GM21515 (cell line): ENCODE data around the gene LMX1B.

ENCODE experiments used
- ATAC-seq: cut with Tn5 transposase; IDR thresholded peaks from one replicate; pipeline ENCODE4 v1.9.1; 2021; ENCODE audit not compliant: unreplicated experiment

The LMX1B gene

DNA sequence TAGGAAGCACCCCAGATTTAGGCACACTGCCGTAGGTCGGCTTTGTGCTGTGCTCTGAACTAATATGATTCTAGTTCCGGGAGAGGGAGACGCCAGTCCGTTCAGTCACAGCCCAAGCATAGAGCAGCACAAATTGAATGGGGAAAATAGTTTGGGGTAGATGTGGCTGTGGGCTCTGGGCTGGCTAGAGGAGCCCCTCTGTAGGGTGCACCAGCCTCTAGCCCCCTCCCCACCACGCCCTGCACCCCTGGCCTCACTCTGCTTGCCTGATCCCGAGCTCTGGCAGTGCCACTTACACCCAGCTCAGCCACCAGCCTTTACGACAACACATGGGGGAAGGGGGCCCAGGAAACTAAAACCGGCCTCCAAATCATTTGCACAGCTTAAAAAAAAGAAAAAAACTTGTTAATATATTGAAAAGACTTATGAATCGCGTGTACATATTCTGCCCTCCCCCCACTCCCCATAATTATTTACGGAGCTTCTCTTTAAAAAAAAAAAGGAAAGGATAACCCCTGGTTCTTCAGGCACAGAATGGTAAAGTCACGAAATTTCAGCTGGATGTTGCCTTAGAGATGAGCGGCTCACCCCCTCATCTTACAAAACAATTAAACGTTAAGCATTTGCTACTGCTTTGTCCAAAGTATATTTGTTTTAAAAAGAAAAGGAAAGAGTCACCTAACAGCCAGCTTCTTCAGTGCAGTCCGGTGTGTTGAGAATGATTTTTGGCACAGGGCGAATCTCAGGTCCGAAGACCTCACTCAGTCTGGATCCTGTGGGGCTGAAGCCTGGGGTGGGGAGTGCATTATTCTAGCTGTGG is 3.5 kb downstream of the LMX1B start:
- no peak for ATAC-seq

DNA sequence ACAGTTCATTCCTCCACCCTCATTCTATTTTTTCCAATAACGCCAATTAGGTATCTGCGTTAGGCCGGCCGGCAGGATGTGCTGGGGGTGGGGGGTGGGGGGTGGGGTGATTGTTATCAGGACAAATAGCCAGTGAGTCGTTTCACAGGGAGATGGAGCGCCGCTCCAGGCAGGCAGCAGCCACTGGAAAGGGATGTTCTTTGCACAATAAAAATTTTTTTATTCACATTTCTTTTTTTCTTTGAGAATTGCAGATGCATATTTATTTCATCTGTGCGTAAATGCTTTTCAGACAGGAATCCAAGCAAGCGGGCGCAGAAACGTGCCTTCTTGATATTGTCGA is 4.1 kb downstream of the LMX1B start:
- ATAC-seq: no peak

DNA sequence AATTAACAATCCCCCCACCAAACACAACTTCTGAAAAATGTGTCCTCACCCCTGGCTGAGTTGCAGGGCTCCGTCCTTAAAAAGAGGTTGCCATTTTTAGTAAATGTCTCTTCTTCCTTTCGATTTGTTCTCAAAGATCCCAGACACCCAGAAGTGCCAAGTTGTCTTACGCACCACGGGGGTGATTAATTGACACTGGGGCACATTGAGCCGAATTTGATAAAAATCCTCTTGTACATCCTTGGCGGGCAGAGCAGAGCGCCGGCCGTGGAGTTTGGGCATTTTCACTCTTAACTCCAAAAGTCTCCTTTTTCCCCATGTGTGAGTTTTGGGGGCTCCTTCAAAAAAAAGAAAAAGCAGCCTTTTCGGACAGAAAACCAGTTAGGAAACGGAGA is 4.5 kb downstream of the LMX1B start:
- no peak for ATAC-seq

DNA sequence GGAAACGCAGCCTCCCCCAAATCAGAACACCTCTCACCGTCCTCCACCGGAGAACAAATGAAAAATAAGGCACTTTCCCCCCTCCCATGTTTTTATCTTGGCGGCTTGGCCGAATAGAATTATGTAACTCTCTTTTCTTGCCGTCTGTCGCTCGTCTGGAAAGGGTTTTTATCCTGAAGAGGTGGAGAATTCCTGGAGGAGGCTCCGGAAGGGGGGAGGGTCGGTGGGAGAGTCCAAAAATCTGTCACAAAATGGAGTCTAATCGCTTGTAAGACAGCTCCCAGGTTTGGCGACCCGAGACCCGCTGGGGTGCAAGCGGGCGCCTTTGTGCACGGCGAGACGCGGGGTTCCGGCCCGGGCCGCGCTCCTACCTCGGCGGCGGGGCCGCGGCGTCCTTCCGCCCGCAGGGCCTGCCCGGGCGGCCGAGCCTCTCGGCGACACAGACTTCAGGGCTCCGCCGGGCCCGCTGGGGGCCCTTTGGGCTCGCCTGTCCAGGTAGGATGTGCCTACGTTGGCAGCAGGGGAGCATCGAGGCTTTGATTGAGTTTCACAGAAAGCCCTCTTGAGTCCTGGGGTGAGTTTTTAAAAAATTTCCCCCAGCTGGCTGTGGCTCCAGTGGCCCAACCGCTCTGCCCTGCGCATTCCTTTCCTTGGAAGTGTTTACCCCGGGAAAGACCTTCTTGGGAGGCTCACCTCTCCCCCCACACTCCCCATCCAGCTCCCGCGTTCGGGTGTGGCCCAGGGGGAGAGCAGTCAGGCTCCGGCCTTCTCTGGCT is 5.0 kb downstream of the LMX1B start:
- no peak for ATAC-seq

DNA sequence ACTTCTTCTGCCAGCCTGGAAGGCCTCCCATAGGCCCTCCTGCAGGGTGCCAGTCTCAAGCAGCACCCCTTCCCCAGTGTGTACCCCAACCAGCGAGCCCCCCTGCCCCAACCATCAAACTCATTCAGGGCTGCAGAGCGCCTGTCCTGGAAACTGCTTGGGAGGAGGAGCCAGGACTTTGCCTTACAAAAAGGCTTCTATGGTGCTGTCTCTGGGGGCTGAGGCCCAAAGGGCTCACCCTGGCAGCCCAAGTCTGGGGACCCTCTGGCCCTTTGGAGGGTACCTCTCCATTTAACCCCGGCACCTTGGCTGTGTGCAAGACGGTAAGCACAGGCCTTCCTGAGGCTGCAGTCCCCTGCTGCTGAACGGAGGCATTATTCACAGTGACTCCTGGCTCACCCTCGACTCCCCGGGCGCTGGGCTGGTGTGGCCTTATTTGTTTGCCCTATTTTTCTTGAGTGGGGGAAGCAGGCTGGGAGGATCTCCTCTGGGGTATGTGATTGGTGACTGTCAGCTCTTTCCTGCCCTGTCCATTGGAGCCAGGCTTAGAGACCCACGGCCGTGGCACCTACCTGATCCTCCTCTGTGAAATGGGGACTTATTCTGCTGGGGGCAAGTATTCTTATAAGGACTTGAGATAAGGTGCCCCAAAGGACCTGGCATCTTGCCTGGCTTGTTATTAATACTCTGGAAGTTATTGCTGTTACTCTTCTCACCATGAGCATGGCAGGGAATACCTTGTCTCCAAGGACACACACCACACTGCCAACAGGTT is 5.8 kb downstream of the LMX1B start:
- no peak for ATAC-seq

DNA sequence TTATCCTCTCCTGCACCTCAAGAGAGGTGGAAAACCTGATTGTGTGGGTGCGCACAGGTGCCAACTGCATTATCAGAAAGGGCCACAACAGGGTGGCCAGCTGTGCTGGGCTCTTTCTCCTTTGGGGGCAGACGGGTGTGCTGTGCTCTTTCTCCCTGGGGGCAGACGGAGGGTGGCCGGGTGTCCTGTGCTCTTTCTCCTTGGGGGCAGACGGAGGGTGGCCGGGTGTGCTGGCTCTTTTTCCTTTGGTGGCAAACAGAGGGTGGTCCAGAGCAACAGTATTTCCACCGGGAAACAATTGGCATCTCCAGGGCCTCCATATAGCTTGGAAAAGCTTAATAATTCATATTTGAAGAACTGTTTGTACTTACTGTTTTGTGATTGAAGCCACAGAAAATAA is 6.8 kb downstream of the LMX1B start:
- no peak for ATAC-seq

DNA sequence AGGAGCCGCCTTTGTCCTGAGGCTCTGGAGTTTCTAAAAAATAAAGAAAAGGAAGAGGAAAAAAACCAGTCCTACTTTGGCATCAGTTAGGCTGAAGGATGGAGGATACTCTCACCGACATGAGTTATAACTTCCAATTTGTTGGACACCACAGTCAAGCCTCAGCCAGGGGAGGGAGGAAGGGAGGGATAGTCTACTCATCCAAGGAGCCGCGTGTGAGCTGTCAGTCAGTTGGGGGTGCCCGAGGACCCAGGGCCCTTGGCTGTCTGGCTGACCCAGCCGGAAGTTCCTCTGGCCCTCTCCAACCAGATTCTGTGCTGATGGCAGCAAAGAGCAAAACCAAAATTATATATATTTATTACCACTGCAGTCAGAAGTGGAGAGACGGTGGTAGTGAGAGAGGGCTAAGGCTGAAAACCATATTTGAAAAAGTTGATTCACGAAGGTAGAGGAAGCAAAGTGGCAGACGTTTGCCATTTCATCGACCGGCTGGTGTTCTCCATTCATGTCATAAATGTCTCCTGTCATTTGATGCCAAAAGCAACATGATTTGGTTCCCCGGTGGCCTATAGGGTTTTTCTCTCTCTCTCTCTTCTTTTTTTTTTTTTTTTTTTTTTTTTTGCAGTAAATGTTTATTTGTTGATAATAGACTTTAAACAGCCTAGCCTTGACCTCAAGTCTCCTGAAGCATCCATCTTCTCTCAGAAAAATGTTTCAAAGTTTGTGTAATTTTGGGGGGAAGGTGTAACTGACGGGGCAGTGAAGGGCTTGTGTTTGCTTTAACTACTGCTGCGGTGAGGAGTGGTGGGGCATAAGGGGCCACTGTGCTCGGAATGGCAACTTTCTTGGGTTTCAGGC is 7.6 kb downstream of the LMX1B start:
- ATAC-seq: no peak

DNA sequence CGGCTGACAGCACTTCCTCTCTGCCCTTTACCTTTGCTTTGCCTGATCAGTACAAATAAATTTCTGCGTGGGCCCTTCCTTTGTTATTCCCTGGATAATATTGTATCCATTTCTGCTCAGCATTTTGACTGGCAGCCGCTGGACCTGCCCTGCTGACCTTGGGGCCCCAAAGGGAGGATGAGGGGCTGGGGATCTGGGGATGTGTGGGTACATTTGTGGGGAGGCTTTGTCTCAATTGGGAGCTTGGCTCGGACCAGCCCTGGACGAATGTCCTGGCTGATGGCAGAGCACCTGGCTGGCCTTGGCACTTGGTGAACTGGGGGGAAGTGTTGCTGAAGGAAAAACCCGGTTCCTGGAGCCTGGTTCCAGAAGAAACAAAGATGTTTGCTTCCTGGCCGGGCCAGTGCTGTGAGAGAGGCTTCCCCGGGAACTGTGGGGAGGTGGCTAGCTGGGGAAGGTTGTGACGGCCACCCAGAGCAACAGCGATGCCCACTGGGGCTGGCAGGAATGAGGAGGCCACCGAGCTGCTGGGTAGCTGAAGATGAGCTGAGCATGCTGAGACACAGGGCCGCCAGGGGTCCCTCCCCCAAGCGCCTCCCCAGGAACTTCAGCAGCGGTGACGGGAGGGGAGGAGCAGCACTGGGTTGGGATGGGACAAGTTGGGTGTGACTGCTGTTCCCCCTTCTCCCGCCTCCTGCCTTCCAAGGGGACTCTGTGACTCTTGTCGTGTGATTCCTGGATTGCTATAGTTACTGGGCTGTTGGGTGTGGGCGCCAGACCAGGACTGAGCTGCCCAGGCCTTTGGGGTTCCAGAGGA is 8.4 kb downstream of the LMX1B start:
- ATAC-seq: no peak

DNA sequence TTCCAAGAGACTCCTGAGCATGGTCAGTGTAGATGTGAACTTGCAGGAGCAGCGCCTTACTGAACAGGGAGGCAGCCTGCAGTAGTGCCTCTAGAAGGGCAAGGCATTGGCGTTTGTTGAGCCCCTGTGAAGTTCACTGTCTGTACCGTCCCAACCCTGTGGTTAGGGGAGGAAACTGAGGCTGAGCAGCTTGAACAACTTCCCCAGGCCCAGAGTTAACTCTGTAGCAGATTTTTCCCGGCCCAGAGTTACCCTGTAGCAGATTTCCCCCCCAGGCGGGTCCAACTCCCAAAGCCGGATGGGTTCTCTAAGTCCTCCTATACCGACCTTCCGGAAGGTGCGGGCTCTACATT is 9.6 kb downstream of the LMX1B start:
- ATAC-seq: no peak

DNA sequence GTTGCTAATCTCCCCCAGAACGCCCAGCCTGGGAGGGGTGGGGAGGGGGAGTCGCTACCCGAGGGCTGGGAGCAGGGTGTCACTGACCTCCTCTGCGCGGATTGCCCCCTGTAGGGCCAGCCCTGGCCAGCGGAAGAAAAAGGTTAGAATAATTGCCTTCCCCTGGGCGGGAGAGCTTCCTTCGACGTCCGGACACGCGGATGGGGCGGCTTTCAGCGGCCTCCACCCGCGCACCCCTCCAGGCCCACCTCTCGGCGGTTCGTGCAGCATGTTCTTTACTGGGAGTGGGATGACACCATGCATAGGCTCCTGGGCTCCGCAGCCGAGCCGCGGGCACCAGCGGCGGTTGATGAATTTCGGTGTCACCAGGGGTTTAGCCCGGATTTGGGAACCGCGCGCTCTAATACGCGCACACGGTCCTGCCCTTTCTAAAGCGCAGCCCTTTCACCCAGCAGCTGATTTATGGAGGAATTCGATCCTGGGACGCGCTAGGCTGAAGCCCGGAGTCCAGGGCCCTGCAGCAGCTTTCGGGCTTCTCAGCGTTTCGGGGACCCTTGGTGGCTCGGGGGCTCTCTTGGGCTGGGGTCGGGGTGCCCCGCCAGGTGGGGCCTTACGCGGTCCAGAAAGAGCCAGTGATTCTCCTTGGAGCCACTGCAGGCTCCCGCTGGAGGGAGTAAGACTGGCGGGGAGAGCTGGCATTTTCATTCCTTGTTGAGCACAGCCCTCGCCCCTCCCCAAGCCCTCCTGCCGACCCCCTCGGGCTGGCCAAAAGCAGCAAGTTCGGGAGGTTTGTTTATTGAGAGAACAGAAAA is 10.1 kb downstream of the LMX1B start:
- ATAC-seq: no peak

DNA sequence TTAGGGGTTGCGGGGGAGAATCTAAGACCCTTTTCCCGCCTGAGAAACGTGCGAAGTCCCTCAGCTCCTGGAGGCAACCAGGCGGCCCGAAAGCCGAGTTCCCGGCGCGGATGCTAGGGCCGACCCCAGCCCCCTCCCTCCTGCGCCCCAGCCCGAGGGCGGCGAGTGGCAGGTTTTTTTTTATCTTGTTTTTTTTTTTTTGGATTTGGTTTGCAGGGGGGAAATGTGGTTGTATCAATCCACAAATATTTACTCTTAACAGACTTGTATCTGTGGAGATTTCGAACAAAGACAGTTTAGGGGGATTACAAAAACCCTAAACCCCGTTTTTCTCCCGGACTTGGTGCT is 10.7 kb downstream of the LMX1B start:
- ATAC-seq: no peak

DNA sequence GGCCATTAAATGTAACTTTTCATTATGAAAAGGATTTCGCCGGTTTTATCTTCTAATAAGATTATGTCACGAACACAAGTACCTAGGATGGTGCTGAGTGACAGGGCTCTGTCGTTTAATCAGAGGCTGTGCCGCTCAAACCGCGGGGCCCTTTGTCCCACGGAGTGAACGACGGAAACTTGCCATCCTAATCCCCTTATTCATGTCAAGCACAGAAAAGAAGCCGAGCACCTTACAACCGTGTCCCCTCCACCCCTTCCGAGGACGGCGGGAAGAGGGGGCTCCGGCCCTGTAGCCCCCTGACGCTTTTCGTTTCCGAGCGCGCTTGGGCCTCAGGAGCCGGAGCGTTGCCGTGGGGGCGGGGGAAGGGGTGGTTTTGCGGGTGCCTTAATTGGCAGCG is 11.2 kb downstream of the LMX1B start:
- no peak for ATAC-seq

DNA sequence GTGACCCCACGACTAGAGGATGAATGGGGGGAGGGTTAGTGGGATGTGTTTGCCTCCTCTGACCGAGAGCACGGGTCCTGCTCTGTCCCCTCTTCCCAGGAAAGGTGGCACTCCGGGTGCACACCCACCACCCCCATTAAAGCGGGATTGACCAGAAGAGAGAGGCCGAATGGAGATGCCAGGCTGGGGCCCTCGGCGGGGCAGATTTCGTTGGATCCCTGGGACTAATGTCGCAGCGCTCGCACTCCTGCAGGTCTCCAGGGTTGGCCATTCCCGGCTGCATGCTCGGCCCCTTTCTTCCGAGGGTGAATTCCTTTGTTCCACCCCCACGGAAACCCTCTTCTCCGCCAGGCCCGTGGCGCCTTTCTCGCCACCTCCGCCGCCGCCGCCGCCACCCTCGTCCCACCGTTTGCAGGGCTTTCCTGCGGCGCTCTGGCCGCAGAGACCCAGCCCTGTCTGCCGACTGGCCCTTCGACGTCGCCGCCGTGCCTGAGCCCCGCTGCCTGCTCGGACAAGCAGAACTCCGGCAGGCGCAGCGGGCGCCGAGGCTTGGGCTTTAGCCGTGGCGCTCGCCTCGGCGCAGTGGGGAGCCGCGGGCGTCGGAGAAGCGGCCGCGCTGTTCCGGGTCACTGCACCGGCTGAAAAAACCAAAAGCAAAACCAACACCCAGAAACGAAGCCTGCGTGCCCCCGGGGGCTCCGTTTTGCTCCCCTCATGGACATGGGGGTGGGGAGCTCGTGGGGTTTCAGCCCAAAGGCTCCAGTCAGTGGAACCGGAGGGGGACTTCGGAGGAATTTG is 11.8 kb downstream of the LMX1B start:
- no peak for ATAC-seq

DNA sequence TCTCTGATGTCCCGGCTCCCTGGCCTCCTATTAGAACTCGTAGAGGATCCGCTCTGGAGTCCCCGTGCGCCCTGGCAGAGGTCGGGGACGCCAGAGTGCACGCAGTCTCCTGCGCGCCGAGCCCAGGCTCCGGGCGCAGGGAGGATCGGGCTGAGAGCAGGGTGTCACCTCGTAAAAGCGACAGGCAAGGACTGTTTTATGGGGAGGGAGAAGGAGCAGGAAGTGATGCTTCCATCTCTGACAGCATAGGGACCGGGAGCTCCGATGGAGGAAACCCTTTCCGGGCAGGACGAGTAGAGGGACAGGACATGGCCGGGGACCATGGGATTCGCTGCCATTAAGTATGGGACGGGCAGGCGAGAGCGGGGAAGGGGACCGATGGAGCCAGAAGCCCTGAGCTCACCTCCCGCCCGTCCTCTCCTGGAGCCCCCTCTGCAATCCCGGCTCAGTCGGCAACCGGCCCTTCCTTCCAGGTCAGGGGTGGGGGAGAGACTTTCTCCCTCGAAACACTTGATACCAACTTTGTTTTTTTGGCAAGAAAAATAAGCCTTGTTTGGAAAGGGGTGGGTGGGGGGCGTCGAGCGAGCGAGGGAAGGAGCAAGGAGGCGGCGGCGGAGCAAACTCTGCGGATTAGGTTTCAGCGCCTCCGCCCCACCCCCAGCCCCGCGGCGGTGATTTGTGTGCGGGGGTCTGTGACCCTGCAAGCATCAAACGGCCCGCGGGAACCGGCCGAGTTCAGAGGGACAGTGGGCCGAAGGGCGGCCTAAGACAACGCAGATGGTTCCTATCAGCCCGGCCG is 12.6 kb downstream of the LMX1B start:
- ATAC-seq: no peak

DNA sequence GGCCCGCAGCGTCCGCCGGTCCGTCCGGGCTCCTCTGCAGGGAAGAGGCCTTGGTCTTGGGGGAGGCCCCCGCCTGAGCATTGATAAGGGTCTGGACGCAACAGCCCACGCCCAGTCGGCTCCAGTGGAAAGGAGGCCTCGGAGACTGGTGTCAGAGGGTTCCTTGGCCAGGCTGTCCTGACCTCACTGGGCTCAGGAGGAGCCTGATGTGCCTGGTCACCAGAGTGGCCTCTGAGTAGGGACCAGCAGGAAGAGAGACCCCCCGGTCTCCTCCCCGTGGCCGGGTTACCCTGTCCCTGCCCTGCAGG is 13.2 kb downstream of the LMX1B start:
- ATAC-seq: no peak

DNA sequence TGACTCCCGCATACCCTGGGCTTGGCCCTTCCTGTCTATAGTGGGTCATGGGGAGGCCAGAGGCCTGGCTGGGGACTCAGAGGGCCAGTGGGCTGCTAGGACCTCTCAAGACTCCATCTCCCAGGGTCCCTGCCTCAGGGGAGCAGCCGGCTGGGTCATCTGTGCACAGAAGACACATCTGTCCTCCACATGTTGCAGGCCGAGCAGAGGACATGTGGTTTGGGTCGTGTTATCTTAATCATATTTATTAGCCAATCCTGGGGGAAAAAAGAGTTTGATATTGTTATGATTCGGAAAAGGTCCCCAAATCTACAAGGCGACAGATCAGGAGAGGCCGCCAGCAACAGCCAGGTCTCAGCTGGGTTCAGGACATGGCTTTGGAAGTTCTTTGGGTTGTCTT is 14.4 kb downstream of the LMX1B start:
- no peak for ATAC-seq

DNA sequence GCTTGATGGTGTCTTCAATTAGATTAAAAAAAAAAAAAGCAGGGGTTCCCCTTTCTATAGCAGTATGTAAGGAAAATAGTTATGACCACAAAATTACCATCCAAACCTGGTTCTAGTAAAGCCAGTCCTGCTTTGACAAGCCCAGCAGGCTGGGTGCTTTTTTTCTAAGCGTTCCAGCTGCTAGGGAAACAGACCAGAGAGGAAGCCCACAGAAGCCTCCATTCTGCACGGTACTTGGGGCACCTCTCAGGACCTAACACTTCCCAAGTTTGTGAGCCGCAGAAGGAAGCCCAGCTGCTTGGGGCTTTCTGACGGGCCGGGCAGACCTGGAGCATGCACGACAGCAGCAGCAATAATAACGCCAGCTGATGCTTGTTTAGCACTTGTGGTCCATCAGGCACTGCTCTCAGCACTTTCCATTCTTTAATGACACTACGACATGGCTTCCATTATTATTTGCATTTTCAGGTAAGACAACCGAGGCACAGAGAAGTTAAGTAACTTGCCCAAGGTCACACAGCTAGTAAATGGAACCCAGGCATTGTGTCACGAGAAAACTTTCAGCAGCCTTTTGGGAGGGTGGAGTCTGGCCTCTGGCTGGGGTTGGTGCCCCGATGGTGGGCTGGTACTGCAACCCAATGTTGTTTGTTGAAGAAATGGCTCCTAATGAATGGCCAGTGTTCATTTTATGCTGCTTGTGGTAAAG is 15.4 kb downstream of the LMX1B start:
- ATAC-seq: no peak
